NCI-H1694 (cell line): ENCODE data around the gene ADORA2A.

ENCODE experiments used
- DNase-seq: peaks from one replicate; lab custom pipeline; 2025; lab: John Stamatoyannopoulos, UW

ADORA2A gene

GRCh38 chr22:24418786-24419474, 8.5 kb upstream of the ADORA2A start:
- no peak for DNase-seq

GRCh38 chr22:24419475-24419850, 7.9 kb upstream of the ADORA2A start:
- no peak for DNase-seq

- DNase-seq = no peak
Measured at GRCh38 chr22:24420072-24420976, 7.1 kb upstream of the ADORA2A start.

- no peak for DNase-seq
Measured at GRCh38 chr22:24420977-24421343, 6.4 kb upstream of the ADORA2A start.

GRCh38 chr22:24421428-24421931, 5.9 kb upstream of the ADORA2A start:
- no peak for DNase-seq

GRCh38 chr22:24422102-24422665, 5.2 kb upstream of the ADORA2A start:
- no peak for DNase-seq

- no peak for DNase-seq
Measured at GRCh38 chr22:24423519-24424000, 3.8 kb upstream of the ADORA2A start.

- DNase-seq = no peak
Measured at GRCh38 chr22:24424001-24424900, 3.1 kb upstream of the ADORA2A start.

GRCh38 chr22:24424901-24425775, 2.3 kb upstream of the ADORA2A start:
- no peak for DNase-seq

- DNase-seq = no peak
Measured at GRCh38 chr22:24426436-24426835, 963 bp upstream of the ADORA2A start.

- DNase-seq = no peak
Measured at GRCh38 chr22:24426851-24427499, 424 bp upstream of the ADORA2A start.

GRCh38 chr22:24428751-24429410, 1.5 kb downstream of the ADORA2A start:
- DNase-seq = no peak

- no peak for DNase-seq
Measured at GRCh38 chr22:24429411-24430365, 2.3 kb downstream of the ADORA2A start.

- DNase-seq = no peak
Measured at GRCh38 chr22:24430431-24431308, 3.3 kb downstream of the ADORA2A start.

- DNase-seq = no peak
Measured at GRCh38 chr22:24431309-24432034, 4.1 kb downstream of the ADORA2A start.

- DNase-seq = no peak
Measured at GRCh38 chr22:24432059-24432853, 4.9 kb downstream of the ADORA2A start.
